ENCODE data around the gene OR51B4.

GRCh38 chr11:5307256-5308019, 5.7 kb upstream of the OR51B4 start:
- TF ChIP-seq CTCF (IDR thresholded peaks at IDR 0.05; ENCODE audit: extremely low read depth in 1 of 2, insufficient read depth in 1 of 2, low read depth in 1 of 2, low read length in 2 of 2), result no peak
- TF ChIP-seq EZH2 (IDR thresholded peaks at IDR 0.05; ENCODE audit: borderline replicate concordance, low read depth, low read length, severe bottlenecking), result no peak
- TF ChIP-seq JUN (IDR thresholded peaks at IDR 0.05; ENCODE audit: borderline replicate concordance, insufficient read depth, insufficient read length, low read depth), result no peak
- TF ChIP-seq POLR2AphosphoS5 (IDR thresholded peaks at IDR 0.05; ENCODE audit: insufficient read depth, low read depth, low read length), result no peak
- TF ChIP-seq POLR2A (IDR thresholded peaks at IDR 0.05; ENCODE audit: low read depth, low read length), result no peak
- no peak for TF ChIP-seq GATA2 (IDR thresholded peaks at IDR 0.05; ENCODE audit: insufficient read depth, insufficient read length, low read depth, low read length)
- TF ChIP-seq MAX (IDR thresholded peaks at IDR 0.05; ENCODE audit: insufficient read depth, insufficient read length), result no peak
- TF ChIP-seq MYC (IDR thresholded peaks at IDR 0.05; ENCODE audit: low read depth, low read length), result no peak
- TF ChIP-seq FOS (IDR thresholded peaks at IDR 0.05; ENCODE audit: borderline replicate concordance, insufficient read depth, low read length), result no peak
